GM18499 (cell line): ENCODE results near the gene GRIK5.
"Not testable (repeated sequence)": the region's sequence is repeated elsewhere in the genome, so short reads cannot be mapped to it uniquely, and the experiment has no call there.

ENCODE experiments used
- ATAC-seq: cut with Tn5 transposase; IDR thresholded peaks from one replicate; pipeline ENCODE4 v1.9.1; 2021; ENCODE audit warnings: moderate number of reproducible peaks; ENCODE audit not compliant: insufficient read depth, unreplicated experiment

GRIK5 gene

DNA sequence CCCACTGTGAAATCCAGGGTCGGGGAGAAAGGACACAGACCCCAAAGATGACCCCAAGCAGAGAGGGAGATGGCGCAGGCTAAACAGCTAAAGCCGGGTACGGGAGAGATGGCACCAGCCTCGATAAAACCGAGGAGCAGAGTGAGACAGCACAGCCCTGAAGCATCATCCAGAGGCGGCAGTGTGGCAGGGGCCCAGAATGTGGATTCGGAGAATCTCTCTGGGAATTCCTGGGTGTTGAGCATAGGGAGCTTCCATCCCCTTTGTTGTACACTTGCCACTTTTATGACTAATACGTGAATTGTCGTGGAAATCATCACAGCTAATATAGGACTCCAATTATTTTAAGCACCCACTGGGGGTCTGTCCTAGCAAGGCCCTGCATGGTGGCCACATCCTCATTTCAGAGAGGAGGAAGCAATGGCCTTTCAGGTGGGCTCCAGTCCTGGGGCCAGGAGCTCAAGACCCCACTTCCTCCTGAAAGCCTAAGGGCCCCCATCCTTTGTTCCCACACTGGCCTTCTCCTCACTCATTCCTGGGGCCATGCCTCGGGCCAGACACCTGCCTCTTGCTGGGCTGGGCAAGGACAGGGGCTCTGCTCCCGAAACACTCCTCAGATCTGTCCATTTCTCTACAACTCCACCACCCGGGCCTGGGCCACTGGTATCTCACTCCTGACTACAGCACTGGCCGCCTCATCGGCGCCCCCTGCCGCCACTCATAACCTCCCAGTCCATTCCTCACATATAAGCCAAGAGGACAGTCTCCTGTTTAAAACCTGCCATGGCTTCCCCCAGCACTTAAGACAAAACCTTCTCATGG, 46.7 kb downstream of the GRIK5 start:
- no peak for ATAC-seq

DNA sequence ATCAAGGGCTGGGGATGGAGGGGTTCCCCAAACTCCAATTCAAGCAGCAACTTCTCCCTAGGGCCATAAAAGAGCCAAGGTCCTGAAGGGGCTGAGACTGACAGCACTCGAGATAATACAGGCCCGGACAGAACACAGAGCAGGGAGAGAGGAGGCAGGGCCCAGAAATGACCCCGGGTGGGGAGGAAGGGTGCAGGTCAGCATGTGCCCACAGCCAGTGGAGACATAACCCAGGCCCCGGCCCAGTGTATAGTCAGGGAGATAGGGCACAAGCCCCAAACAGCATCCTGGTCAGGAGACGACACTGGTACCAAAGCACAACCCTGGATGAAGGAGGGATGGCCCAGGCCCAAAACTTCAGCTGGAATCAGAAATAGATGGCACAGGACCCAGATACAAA, 47.4 kb downstream of the GRIK5 start:
- ATAC-seq = no peak

GRCh38 chr19:42021185-42021584, 48.8 kb downstream of the GRIK5 start:
- no peak for ATAC-seq

GRCh38 chr19:42018503-42019193, 51.4 kb downstream of the GRIK5 start:
- ATAC-seq = no peak

DNA sequence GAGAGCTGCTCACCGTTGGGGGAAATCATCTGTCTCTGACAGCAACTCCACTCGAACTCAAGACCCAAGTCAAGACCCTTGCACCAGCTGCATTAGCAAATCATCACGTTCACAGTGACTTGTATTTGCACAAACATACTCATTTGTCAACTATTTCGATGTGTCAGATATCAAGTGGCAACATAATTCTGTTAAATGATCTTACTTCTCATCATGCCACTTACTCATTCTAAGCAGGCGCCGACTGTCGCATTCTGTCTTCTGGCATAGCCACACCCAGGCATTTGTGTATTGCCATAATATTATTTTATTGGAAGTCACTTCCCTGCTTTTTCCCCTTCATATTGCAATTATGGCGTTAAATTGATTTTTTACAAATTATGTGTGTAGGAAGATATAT, 53.0 kb downstream of the GRIK5 start:
- no peak for ATAC-seq

DNA sequence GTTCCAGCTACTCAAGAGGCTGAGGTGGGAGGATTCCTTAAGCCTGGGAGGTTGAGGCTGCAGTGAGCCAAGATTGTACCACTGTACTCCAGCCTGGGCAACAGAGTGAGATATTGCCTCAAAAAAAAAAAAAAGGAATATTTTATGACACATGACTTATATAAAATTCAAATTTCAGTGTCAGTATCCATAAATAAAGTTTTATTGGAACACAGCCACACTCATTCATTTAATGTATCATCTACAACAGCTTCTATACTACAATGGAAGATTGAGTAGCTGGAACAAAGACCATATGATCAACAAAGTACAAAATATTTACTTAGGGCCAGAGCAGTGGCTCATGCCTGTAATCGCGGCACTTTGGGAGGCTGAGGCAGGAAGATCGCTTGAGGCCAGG, 57.3 kb downstream of the GRIK5 start:
- not testable (repeated sequence) for ATAC-seq

DNA sequence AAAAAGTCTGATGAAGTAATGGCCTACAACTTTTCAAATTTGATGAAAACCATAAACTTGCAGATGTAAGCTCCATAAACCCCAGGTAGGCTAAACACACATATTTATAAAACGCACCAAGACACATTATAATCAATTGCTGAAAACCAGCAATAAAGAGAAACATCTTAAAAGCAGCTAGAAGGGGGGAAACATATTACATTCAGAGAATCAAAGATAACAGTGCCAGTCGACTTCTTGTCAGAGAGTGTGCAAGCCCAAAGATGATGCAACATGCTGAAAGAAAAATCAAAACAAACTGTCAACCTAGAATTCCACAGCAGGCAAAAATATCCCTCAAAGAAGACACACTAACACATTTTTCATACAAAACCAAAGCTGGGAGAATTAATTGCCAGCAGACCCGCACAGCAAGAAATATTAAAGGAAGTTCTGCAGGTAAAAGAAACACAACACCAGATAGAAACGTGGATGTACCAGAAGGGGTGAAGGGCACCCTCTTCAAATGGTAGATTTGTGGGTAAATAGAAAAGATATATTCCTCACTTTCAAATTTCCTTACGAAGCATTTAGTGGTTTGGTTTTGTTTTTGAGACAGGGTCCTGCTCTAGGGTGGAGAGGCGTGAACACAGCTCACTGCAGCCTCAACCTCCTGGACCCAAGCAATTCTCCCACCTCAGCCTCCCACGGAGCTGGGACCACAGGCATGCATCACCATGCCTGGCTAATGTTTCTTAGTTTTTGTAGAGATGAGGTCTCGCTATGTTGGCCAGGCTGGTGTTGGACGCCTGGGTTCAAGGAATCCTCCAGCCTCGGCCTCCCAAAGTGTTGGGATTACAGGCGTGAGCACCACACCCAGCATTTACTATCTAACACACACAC, 59.5 kb downstream of the GRIK5 start:
- no peak for ATAC-seq

DNA sequence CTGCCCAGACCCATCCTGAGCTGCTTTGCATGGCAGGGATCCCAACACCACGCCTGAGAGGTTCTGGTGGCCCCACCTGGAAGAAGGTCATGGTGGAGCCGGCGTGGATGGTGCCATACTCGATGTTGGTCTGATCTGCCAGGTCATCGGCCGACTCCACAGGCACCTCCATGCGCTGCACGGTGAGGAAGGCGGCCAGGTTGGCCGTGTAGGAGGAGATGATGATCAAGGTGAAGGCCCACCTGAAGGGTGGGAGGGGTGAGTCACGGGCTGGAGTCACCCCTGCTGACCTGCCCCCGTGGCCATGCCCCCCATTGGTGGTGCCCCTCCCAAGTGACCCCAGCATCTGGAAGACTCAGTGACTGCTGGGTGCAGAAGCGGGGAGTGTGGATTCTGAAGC, 63.4 kb downstream of the GRIK5 start:
- no peak for ATAC-seq

DNA sequence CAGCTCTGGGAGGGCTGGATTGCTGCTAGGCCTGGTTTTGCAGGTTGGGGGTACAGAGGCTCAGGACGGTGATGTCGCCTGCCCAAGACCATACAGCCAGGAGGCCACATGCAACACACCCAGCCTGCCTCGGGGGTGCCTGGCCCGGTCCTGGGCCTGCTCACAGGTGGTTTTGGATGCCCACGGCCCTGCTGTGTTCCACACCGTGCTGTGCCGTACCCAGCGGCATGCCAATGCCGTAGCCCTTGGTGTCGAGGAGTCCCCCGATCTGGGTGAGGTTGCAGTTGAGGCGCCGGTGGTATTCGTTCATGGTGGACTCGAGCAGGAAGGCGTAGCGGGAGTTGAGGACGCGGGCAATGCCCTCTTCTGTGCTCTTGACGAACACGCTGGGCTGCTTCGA, 64.5 kb downstream of the GRIK5 start:
- ATAC-seq = no peak

- no peak for ATAC-seq
Observed at GRCh38 chr19:42003506-42004294, 66.3 kb downstream of the GRIK5 start.

DNA sequence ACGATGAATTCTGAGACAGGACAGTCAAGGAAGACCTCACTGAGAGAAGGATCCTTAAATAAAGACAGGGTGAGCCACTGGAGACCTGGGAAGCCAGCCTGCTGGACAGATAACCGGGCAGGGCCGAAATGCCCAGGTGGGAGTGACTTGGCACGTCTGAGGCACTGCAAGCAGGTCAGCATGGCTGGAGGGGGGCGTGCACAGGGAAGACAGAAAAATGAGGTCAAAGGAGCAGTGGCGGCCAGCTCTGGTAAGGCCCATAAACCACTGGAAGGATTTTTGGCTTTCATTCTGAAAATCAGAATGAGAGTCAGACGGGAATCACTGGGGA, 70.2 kb downstream of the GRIK5 start:
- no peak for ATAC-seq

GRCh38 chr19:41999071-41999877, 70.7 kb downstream of the GRIK5 start:
- ATAC-seq = no peak

DNA sequence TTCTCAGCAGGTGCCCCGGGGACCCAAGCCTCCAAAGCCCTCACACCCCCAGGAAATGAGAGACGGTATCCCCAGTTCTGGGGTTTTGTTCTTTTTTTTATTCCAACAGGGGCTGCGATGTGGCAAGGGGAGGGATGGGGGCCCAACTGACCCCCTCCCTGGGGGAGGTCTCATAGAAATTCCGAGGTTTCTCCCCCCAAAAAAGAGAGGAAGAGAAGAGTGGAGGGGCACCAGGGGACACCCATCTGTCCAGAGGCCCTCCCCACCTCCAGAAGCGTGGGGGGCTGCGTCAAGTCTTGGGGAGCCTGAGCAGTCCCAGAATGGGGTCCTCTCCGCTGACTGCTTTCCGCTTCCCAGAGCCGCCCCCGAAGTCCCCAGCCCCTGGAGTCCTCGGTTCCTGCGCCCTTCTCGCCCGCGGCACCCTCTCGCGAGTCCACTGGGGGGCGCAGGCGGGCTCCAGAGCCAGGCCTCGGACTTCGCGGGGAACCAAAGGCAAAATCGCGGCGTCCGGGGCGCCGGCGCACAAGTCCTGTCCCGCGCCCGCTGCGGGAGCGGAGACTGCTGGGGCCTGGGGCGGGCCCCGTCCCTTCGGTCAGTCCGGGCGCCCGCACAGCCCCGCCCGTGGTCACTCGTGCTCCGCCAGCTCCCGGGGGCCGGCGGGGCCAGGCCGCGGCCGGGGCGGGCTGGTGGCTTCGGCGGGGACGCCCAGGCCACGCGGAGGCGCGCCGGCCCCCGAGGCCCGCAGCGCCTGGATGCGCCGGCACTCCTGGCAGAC, 71.6 kb downstream of the GRIK5 start:
- no peak for ATAC-seq

DNA sequence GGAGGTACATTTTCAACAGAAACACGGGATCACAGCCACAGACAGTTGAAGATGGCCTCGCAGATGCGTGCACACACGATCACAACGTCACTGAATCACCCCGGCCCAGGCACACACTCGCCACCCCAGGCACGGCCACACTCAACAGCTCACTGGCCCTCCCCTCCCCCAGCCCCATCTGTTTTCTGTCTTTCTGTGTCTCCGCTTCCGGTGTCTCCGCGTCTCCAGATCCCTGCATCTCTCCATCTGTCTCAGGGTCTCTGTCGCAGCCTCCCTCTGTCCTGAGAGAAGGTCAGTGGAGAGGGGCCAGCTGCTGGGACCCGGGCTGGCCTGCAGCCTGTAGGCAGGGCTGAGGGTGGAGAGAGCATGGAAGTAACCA, 72.2 kb downstream of the GRIK5 start:
- no peak for ATAC-seq

- no peak for ATAC-seq
Observed at GRCh38 chr19:41997121-41997850, 72.7 kb downstream of the GRIK5 start.

- ATAC-seq = no peak
Observed at GRCh38 chr19:41995959-41996797, 73.8 kb downstream of the GRIK5 start.
